Stimulated activated CD4-positive, alpha-beta T cell treated with anti-CD3 and anti-CD28 coated beads, Interleukin-1b, Interleukin-23, amount 100 ng/mL, for 4 hours (primary cell): Measurements from ENCODE around the gene SLC17A1.
"Not testable (repeated sequence)": the region's sequence is repeated elsewhere in the genome, so short reads cannot be mapped to it uniquely, and the experiment has no call there.

Experiments used
- DNase-seq, 2 donors: peaks; one replicate each; pipeline ENCODE4 v3.0.0-alpha.2; 2020; ENCODE audit warnings: low read depth in 2 of 2

SLC17A1 gene

DNA sequence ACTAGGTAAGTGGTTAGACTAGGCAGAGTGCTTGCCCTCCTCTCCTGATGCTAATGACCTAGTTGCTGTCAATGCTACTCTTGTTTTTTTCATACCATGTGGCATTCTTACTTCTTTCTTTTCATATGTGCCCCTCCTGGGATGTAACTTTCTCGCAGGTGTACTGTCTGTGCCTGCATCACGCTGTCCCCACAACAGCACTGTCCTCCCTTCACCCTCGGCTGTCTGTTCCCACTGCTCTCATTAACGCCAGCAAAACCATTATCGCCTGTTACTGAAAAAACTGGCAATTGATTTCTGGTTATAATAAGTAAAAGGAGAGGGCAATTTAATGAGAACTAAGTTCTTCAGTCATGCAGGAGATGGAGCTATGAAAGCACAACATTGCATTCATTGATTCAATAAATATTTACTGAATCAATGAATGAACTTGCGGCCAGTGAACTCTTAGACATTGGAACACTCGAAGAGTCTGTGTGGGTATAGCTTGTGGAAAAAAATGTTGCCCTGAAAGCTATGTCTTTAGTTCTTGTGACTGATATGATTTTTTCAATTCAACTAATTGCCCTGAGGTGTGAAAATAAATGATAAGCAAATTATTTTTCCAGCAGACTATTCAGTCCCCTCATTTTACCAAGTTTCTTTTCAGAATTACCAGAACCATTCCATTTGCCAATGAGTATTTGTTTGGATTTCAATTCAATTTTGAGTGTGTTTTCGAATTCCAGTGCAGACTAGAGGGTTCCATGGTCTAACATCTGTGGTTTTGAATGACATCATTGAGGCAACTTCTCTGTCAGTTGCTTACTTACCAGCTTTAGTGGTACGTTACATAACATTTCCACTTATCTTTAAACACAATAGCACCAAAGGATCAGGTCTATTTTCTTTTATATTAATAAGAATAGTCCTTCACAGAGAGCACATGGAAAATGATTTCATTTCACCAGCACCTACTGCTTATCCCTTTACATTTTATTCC lies 75.2 kb downstream of the SLC17A1 start:
- DNase-seq, result no peak

DNA sequence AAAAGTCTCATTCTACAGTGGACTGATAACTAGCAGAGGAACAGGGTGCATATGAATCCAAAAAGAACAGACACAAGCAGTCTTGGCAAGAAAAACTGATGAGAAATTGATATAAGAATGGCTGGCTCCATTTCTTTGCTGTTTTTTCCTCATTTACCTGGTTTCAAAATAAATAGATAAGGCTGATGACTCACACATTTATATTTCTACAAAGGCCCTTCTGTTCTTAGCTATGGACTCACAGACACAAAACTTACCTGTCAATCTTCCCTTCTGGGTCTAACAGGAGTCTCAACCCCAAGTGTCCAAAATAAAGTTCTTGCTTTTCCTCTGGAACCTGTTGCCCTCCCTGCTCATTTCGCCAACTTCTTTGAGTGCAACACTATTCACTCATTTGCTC lies 76.4 kb downstream of the SLC17A1 start:
- DNase-seq, result no peak

DNA sequence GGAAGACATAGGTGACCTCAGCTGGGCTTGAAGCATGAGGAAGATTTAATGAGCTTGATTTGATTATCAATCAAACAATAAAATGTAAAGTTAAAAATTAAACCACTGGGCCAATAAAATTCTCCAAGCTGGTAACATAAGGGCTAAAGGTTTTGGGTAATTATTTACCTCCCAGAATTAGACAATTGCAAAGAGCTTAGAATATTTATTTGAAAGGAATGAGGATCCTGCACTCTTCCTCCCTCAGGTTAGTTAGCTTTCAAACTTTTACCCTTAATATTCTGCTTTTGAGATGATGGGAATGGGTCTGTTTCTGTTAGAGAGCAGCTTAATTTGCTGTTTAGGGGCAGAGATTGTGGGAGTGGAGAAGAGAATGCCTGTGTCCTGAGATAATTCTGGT lies 77.3 kb downstream of the SLC17A1 start, which contains the start of gene SLC17A4:
Gene SLC17A4, plus strand, starts transcription at position 208 of the 400 bp plus-strand sequence. CDS start 7,221 bp downstream, outside the sequence.
- no peak for DNase-seq

DNA sequence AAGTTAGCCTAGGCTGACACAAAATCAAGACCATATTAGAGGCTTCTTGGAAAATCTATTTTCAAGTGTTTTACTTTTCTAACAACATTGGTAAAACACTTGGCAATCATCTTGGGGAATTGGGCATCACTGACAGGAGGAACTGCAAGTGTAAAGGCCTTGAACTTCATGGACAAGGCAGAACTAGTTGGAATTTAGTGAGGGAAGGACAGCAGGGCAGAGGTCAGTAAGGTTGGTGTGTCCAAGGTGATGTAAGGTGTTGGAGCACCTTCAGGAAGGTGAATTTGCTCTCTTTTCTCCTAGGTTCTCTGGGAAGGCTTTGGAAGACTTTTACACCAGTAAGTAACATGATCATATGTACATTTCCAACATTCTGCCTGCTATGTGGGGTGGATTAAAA lies 78.8 kb downstream of the SLC17A1 start:
- DNase-seq, result no peak

DNA sequence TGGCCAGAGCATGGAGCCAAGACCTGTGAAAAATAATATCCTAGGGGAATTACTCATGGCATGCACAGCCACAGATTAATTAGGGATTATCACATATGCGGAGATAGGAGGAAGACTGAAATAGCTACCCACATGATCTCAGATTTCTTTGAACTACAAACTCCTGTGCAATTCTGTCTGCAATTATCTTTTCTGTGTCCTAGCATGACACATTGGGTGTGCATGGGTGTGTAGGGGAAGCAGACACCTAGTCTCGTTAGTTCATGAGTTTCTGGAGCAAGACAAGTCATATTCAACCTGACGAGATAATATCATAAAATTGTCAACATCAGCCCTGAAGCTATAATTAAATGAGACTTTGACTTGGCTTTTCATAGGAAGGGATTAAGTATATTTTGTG lies 80.9 kb downstream of the SLC17A1 start:
- no peak for DNase-seq

DNA sequence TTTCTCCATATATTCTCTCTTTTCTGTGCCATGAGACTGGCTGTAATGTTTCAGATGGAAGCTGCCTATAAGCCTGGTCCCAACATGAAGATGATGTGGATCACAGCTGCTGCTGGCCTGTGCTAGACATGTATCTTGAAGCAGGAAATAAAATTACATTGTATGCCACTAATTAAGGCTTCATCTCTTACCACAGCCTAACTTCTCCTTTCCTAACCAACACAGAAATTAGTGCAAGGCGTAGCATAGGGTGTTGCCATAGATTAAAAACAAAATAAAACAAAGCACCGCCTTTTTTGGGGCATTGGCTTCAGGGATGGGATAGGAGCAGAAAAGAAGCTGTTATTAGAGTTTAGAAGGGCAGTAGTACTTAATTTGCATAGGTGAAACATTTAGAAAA lies 82.0 kb downstream of the SLC17A1 start:
- no peak for DNase-seq

DNA sequence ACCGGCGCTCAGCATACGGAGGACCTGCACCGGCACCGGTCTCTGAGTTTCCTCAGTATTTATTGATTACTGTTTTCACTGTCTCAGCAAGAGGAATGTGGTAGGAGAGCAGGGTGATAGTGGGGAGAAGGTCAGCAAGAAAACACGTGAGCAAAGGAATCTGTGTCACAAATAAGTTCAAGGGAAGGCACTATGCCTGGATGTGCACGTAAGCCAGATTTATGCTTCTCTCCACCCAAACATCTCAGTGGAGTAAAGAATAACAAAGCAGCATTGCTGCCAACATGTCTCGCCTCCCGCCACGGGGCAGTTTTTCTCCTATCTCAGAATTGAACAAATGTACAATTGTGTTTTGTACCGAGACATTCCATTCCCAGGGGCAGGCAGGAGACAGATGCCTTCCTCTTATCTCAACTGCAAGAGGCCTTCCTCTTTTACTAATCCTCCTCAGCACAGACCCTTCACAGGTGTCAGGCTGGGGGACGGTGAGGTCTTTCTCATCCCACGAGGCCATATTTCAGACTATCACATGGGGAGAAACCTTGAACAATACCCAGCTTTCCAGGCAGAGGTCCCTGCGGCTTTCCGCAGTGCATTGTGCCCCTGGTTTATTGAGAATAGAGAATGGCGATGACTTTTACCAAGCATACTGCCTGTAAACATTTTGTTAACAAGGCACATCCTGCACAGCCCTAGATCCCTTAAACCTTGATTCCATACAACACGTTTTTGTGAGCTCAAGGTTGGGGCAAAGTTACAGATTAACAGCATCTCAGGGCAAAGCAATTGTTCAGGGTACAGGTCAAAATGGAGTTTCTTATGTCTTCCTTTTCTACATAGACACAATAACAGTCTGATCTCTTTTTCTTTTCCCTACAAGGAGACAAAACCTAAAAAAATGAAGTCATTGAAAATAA lies 83.0 kb downstream of the SLC17A1 start:
- not testable (repeated sequence) for DNase-seq

DNA sequence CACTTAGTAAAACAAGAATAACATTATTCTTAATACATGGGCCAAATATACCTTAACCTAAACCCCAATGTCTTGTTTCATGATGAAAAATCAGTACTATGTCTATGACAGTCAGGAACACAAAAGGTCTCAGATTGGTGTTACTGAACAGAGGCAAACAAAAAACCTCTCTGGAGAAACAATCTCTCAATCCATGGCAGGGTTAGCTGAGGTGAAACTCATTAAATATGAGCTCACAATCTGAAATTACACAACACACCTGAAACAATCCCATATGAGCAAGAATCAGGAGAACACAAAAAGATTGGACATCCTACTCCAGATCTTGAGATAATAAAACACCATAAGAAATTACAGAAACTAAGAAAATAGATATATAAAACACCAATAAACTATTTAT lies 83.8 kb downstream of the SLC17A1 start:
- no peak for DNase-seq

DNA sequence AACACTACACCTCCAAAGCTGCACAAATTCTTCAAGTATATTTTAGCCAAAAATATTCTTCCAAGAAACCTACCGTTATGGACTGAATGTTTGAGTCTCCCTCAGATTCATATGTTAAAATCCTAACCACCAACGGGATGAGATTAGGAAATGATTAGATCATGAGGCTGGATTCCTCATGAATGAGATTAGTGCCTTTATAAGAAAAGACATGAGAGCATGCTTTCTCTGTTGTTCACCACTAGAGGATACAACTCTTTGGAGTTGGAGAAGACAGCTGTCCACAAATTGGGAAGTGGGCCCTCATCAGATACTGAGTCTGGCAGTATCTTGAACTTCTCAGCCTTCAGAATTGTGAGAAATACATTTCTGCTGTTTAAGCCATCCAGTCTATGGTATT lies 84.4 kb downstream of the SLC17A1 start:
- DNase-seq, result no peak

DNA sequence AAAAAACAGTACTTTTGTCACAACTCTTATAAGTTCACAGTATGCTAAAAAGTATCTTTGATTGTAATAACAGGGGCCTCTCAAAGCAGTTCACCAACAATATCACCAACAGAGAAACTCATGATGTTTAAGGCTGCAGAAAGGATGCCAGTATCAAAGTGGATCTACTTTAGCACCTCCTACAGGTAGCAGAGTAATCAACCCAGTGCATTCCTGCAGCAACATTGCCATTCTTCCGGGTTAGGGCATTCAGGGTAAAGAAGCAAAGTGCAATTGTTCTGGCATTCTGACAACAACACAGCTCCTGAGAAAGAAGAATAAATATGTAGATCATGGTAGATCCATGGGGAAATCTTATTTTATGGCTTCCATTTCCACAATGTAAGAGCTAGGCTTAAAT lies 84.9 kb downstream of the SLC17A1 start:
- DNase-seq, result no peak

DNA sequence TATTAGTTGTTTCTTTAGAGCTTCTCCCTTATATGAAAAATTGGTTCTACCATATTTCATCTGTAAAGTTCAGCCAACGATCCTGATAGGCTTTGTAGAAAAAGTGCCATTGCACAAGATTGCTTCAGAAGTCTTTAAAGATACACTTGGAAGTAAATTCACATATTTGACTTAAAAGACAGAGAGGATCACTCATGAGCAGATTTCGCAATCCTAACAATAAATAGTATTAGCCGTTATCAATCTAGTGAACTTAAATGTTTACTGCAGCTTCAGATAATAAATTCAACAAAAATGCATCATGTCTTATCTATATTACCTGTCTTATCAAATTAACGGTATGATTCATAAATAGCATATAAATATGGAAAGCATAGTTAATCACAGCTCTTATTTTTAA lies 86.0 kb downstream of the SLC17A1 start:
- no peak for DNase-seq

DNA sequence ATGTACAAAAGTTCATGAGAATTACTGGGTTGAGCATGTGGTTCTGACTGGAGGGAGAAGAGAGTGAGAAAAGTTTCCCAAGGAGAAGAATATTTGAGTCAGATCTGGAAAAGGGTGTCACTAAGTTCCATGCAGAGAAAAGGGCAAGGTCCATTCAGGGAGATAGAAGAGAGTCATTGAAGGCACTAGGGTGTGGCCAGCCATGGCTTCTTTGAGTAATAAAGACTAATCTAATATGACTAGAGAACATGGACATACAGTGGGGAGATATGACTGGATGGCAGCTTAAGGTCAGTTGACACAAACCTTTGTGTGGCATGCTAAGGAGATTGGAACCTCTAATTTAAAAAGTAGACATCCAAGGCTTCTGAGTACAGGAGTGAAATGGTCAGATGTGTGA lies 88.0 kb downstream of the SLC17A1 start:
- DNase-seq, result no peak

DNA sequence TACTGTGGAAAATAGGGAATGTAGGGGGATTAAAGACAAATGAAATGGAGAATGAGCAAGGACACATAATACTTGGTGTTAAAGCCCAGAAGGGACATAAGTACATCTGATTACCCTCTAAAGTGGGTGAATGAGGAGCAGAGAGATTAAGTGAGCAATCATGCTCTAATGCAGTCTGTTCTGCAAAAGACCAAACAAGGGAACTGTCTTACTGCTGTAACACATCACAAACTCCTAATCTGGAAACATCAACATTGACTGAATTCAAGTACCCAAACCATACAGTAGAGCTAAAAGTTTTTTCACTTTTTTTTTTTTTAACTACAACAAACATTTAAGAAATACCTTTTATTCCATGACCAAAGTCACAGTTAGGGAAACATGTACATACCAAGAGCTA lies 96.6 kb downstream of the SLC17A1 start:
- DNase-seq, result no peak
